Esophagus squamous epithelium (tissue), 5 donors: ENCODE measurements around the gene KIF7. TPM values are rescaled to one million over a fixed set of nuclear protein-coding genes. Genes with fewer than 3 reads are reported as not detected.

Experiments
- DNase-seq: peaks from one replicate; lab custom pipeline; 2025; lab: John Stamatoyannopoulos, UW
- H3K27ac ChIP-seq, 4 donors: fragments of 200-600 bp; sonication (generic); one replicate each; pipeline ENCODE4 v1.5.1; 2016 to 2019; ENCODE audit warnings: mild to moderate bottlenecking in 1 of 4
- H3K27me3 ChIP-seq, 4 donors: fragments of 200-600 bp; sonication (generic); 1 replicate in 3 of 4; 2 replicates in 1 of 4; pipeline versions ENCODE4 v1.5.1 to v1.6.0; 2017 to 2021; ENCODE audit warnings: antibody characterized with exemption in 1 of 4
- H3K36me3 ChIP-seq, 3 donors: fragments of 200-600 bp; sonication (generic); one replicate each; pipeline ENCODE4 v1.5.1; 2016 to 2019
- H3K4me1 ChIP-seq, 3 donors: fragments of 200-600 bp; sonication (generic); one replicate each; pipeline ENCODE4 v1.5.1; 2017 to 2019
- H3K4me3 ChIP-seq, 4 donors: fragments of 200-600 bp; sonication (generic); 1 replicate in 3 of 4; 2 replicates in 1 of 4; pipeline ENCODE4 v1.5.1; 2016 to 2019; ENCODE audit warnings: mild to moderate bottlenecking in 2 of 4, moderate library complexity in 1 of 4
- H3K9me3 ChIP-seq, 3 donors: fragments of 200-600 bp; sonication (generic); one replicate each; pipeline ENCODE4 v1.5.1; 2016 to 2019
- CTCF ChIP-seq, 6 experiments: fragments of 450-650 bp in 4 of 6; fragments of 200-600 bp in 2 of 6; sonication (generic) in 2 of 6; IDR thresholded peaks; one replicate each; pipeline ENCODE4 v1.5.1; 2016 to 2019; ENCODE audit warnings: antibody characterized with exemption in 6 of 6, mild to moderate bottlenecking in 4 of 6, moderate library complexity in 4 of 6
- POLR2A ChIP-seq, 4 donors: fragments of 450-650 bp; IDR thresholded peaks; one replicate each; pipeline ENCODE4 v1.6.1; 2017; ENCODE audit warnings: antibody characterized with exemption in 4 of 4, mild to moderate bottlenecking in 4 of 4, moderate library complexity in 3 of 4
- WGBS, 2 donors: methylation state at CpG; one replicate each; pipeline ENCODE4 v1.1.5; 2018; 5-methylcytosine and 5-hydroxymethylcytosine counted together
- intact Hi-C: fragments of 100-400 bp; cut with DNase I; formaldehyde crosslinking; loops from one replicate; pipeline ENCODE4 v1.15.0; 2022
- total RNA-seq, 4 donors: library from RNA; depleted of rRNA; stranded (reverse); fragments of >200 nt; gene quantifications; one replicate each; pipeline ENCODE4 v1.1.0, GENCODE V29; 2016
- donor health status: DM: yes; HTN: yes; CAD: no.

Gene KIF7
- total RNA-seq, 4 donors from 2014 or later: 0.35 to 3.4 (median 0.54) TPM

DNA sequence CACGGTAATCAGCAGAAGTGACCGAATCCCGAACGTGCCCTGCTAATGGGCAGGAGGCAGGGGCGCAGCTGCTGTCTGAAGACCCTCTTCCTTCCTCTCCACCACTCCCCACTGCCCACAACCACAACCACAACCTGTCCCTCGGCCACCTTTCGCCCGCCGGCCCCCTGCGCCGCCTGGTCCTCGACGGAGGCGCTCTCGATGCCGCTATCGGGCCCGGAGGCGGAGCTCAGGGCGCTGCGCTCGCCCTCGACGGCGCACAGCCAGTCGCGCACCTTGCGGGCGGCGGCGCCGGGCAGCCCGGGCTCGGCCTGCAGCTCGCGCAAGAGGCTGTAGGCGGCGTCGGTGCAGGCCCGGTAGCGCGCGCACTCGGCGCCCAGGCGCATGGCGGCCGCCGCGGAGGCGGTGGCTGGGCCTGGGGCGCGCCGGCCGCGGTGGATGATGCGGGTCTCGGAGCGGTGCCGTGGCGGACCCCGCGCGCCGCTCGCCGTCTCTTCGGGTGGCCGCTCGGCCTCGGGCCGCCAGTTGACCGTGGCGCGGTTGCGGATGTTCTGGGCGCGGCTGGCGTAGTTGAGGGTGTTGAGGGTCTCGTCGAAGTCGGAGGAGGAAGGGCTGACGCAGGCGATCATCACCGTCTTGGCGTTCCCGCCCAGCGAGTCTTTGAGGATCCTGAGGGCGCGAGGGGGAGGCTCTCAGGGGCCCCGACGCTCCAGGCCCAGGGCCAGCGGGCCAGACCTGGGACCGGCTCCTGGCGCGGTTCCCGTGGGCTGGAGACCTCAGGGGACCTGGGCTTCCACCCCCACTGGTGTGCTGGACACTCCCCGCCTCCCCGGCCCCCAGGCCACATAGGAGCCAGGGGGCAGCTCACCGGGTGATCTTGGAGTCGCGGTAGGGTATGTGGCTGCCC, 6.9 kb downstream of the KIF7 start:
- no peaks in the 10 kb centered on the region for H3K9me3 ChIP-seq
- WGBS, 2 donors: 88 to 89% methylated on average over 20 to 23 of the region's 102 CpGs
- DNase-seq: no peak
- no peak overlapping the region for H3K27ac ChIP-seq
- H3K27me3 ChIP-seq: peaks cover 0 to 6% (median 0%) of the 10 kb centered on the region in 4 donors
- H3K4me1 ChIP-seq: peaks cover 0 to 8% (median 0%) of the 10 kb centered on the region in 3 donors
- intact Hi-C loops: no loop called here
- TF ChIP-seq POLR2A (IDR thresholded peaks at IDR 0.05) (no peak), CTCF (IDR thresholded peaks at IDR 0.05) (no peak)
- H3K4me3 ChIP-seq: no peak overlapping the region
- H3K36me3 ChIP-seq: no peaks in the 10 kb centered on the region

DNA sequence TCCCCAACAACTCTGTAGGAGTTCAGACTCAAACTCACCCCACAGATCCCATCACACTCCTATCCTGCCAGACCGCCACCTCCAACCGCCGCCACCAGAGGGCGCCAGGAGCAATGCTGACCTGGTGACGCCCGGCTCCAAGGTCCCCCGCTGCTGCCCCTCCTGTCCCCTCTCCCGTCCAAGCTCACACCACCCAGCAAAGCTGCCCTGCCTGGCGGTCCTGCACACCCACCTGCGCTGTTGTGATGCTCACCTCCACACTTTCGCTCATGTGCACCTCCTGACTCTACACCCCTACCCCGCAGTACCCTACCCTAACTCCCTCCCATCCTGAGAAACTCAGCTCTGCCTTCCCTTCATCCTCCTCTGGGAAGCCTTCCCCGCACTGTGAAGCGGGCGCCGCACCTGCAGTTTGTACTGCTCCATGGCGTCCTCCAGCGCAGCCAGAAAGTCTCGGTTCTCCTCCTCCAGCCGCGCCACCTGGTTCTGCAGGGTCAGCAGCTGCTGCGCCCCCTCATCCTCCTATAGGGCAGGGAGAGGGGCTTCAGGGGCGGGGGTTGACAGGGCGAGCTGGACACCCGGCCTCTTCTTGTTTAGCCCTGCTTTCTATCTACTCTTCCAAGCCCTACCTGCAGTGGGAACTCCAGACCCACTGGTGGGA, 7.9 kb downstream of the KIF7 start:
- TF ChIP-seq CTCF (IDR thresholded peaks at IDR 0.05) (peak; percentile 34 to 81 (median 71)), POLR2A (IDR thresholded peaks at IDR 0.05) (no peak)
- DNase-seq: no peak
- H3K4me3 ChIP-seq: no peak overlapping the region
- peaks cover 0 to 4% (median 0%) of the 10 kb centered on the region in 4 donors for H3K27me3 ChIP-seq
- H3K36me3 ChIP-seq: peaks cover 0 to under 1% (median 0%) of the 10 kb centered on the region in 3 donors
- peaks cover 0 to 8% (median 0%) of the 10 kb centered on the region in 3 donors for H3K4me1 ChIP-seq
- intact Hi-C loops: no loop called here
- no peak overlapping the region for H3K27ac ChIP-seq
- 26 to 42% methylated on average over 10 to 25 of the region's 25 CpGs for WGBS, 2 donors
- H3K9me3 ChIP-seq: no peaks in the 10 kb centered on the region

DNA sequence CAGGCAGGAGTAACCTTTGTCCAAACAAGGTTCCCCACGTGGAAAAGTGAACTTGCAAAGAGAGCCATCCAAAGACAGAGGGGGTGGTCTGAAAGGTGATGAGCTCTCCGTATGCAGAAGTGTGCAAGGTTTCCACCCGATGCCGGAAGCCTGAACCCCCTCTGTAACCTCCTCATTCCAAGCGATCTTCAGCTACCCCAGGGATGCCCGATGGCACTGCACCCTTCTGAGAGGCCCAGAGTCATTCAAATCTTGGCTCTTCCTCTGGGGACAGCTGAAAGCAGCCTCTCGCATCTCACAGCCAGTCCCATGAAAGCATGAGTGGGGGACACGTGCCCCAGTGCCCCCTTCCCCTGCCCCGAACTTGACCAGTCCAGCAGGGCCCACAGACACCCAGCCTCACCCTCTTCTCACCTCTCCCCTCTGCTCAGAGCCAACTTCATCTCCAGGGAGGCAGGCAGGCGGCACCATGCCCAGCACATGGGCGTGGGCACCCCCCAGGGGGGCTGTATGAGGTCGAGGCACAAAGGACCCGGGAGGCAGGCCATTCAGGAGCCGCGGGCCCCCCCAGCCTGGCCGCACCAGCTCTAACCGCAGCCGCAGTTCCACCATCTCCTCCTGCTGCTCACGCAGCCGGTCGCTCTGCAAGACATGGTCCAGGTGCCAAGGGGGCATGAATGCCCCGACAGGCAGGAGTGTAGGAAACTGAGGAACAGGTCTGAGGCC, 8.7 kb downstream of the KIF7 start:
- Histone ChIP-seq H3K27me3 (peaks cover 0 to 4% (median 0%) of the 10 kb centered on the region in 4 donors), H3K4me3 (no peak overlapping the region), H3K4me1 (peaks cover 0 to 8% (median 0%) of the 10 kb centered on the region in 3 donors), H3K27ac (no peak overlapping the region), H3K9me3 (no peaks in the 10 kb centered on the region), H3K36me3 (peaks cover 0 to 8% (median 0%) of the 10 kb centered on the region in 3 donors)
- WGBS, 2 donors: 76 to 78% methylated on average over 6 to 9 of the region's 22 CpGs
- DNase-seq: no peak
- intact Hi-C loops: no loop called here
- no peak for TF ChIP-seq CTCF (IDR thresholded peaks at IDR 0.05)
- TF ChIP-seq POLR2A (IDR thresholded peaks at IDR 0.05): no peak

- peaks cover 0 to 8% (median 0%) of the 10 kb centered on the region in 3 donors for H3K4me1 ChIP-seq
- DNase-seq: no peak
- H3K36me3 ChIP-seq: peaks cover 0 to 14% (median 0%) of the 10 kb centered on the region in 3 donors
- no peak for TF ChIP-seq POLR2A (IDR thresholded peaks at IDR 0.05)
- TF ChIP-seq CTCF (IDR thresholded peaks at IDR 0.05): no peak
- no peaks in the 10 kb centered on the region for H3K9me3 ChIP-seq
- WGBS, 2 donors: 89 to 91% methylated on average over 4 of the region's 8 CpGs
- no peak overlapping the region for H3K4me3 ChIP-seq
- intact Hi-C loops: no loop called here
- no peak overlapping the region for H3K27ac ChIP-seq
- peaks cover 0 to 4% (median 0%) of the 10 kb centered on the region in 4 donors for H3K27me3 ChIP-seq
These were observed 9.6 kb downstream of the KIF7 start for GRCh38 chr15:89645680-89646079.
